Ovary (tissue), 3 donors: ENCODE data around the gene PUDP.
"Not testable (repeated sequence)": the region's sequence is repeated elsewhere in the genome, so short reads cannot be mapped to it uniquely, and the experiment has no call there.

Source experiments
- CTCF ChIP-seq, 3 donors: fragments of 450-650 bp in 2 of 3; fragments of 200-600 bp in 1 of 3; IDR thresholded peaks; one replicate each; pipeline versions ENCODE4 v1.5.1 to v1.8.0; 2016 to 2022; ENCODE audit warnings: antibody characterized with exemption in 3 of 3, mild to moderate bottlenecking in 1 of 3
- EP300 ChIP-seq: sonication (generic); formaldehyde crosslinking; IDR thresholded peaks from one replicate; pipeline ENCODE4 v1.6.1; 2017; ENCODE audit warnings: antibody characterized with exemption
- donor health status: DM: no; HTN: no; CAD: no.

GRCh38 chrX:7007328-7007727 lies 140.6 kb downstream of the PUDP start:
- not testable (repeated sequence) for TF ChIP-seq CTCF (IDR thresholded peaks at IDR 0.05); EP300
